RPMI8226 (cell line): ENCODE data around the gene GLRA2.

ENCODE experiments used
- DNase-seq: peaks from one replicate; pipeline ENCODE4 v3.0.0-alpha.2; 2015

The GLRA2 gene

GRCh38 chrX:14717949-14718348, 188.6 kb downstream of the GLRA2 start:
- DNase-seq = no peak

- DNase-seq = no peak
These were observed 189.1 kb downstream of the GLRA2 start for GRCh38 chrX:14718403-14718802.

- no peak for DNase-seq
These were observed 199.7 kb downstream of the GLRA2 start for GRCh38 chrX:14729058-14729457.

GRCh38 chrX:14738643-14739042, 209.3 kb downstream of the GLRA2 start:
- no peak for DNase-seq

GRCh38 chrX:14753441-14753840, 224.1 kb downstream of the GLRA2 start:
- no peak for DNase-seq

- DNase-seq = no peak
These were observed 228.7 kb downstream of the GLRA2 start for GRCh38 chrX:14758029-14758491.

GRCh38 chrX:14775416-14775815, 246.1 kb downstream of the GLRA2 start:
- no peak for DNase-seq

- no peak for DNase-seq
These were observed 247.6 kb downstream of the GLRA2 start for GRCh38 chrX:14776901-14777300.

GRCh38 chrX:14777525-14777924, 248.2 kb downstream of the GLRA2 start:
- DNase-seq = no peak

GRCh38 chrX:14779580-14779979, 250.2 kb downstream of the GLRA2 start:
- no peak for DNase-seq
